ENCODE results near the gene EID2. TPM values are rescaled to one million over a fixed set of nuclear protein-coding genes. Genes with fewer than 3 reads are reported as not detected.

The EID2 gene, protein sequence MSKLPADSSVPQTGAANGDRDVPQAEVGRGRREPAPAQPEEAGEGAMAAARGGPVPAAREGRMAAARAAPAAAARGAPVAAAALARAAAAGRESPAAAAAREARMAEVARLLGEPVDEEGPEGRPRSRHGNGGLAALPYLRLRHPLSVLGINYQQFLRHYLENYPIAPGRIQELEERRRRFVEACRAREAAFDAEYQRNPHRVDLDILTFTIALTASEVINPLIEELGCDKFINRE
- 20.0 and 23.5 TPM in 2 replicates for total RNA-seq (ENCODE audit: low replicate concordance)

DNA sequence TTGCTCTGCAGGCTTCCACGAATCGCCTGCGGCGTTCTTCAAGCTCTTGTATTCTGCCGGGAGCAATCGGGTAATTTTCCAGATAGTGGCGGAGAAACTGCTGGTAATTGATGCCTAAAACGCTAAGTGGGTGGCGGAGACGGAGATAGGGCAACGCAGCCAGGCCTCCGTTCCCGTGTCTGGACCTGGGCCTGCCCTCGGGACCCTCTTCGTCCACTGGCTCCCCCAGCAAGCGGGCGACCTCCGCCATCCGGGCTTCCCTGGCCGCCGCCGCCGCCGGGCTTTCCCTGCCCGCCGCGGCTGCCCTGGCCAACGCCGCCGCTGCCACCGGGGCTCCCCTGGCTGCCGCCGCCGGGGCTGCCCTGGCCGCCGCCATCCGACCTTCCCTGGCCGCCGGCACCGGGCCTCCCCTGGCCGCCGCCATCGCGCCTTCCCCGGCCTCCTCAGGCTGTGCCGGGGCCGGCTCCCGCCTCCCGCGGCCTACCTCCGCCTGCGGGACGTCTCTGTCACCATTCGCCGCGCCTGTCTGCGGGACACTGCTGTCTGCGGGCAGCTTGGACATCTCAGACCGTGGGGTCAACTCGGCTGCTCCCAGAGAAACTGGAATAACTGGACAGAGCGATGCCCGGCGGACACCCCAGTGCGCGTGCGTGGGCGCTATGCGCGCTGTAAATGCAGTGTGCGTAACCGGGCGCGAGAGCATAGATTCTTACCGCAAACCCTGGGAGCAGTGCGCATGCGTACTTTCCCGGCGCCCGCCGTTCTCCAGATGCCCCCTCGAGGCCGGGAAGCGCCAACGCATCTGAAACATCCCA, at the start of gene EID2:
TSS of gene EID2 (minus strand) at position 644 of the 815 bp plus-strand sequence. CDS start at position 562, 82 bp downstream.
- Histone ChIP-seq H2AFZ (replicated peaks) (peak within 1 kb of the TSS; percentile 97), H3K4me3 (peak within 1 kb of the TSS; percentile 88), H4K20me1 (ENCODE audit: low read depth) (peaks cover 17% of the 10 kb centered on the region), H3K4me1 (peaks cover 22% of the 10 kb centered on the region), H3K36me3 (no peaks in the 10 kb centered on the region), H3K9me3 (ENCODE audit: low read depth) (no peaks in the 10 kb centered on the region), H3K27ac (peak within 1 kb of the TSS; percentile 78), H3K9ac (peak within 1 kb of the TSS; percentile 75), H3F3A (ENCODE audit: low read depth) (peaks cover 21% of the 10 kb centered on the region), H3K4me2 (peak within 1 kb of the TSS; percentile 90), H3K27me3 (no peaks in the 10 kb centered on the region), H3K79me2 (ENCODE audit: low read depth) (peaks cover 22% of the 10 kb centered on the region)
- Mint-ChIP-seq H3K27me3 (ENCODE audit: insufficient read depth, low read depth) (peaks cover 3% of the 10 kb centered on the region), H3K9me3 (no peaks in the 10 kb centered on the region), H3K36me3 (peaks cover 3% of the 10 kb centered on the region), H3K4me3 (peak within 1 kb of the TSS; percentile 97), H3K27ac (peak within 1 kb of the TSS; percentile 98), H3K4me1 (peaks cover 35% of the 10 kb centered on the region)
- DNase-seq (ENCODE audit: low spot score), result peak; percentile 97
- TF ChIP-seq EZH2phosphoT487 (IDR thresholded peaks at IDR 0.05), result no peak
- no peak for TF ChIP-seq EZH2 (IDR thresholded peaks at IDR 0.05)
- TF ChIP-seq, protein P1, sequence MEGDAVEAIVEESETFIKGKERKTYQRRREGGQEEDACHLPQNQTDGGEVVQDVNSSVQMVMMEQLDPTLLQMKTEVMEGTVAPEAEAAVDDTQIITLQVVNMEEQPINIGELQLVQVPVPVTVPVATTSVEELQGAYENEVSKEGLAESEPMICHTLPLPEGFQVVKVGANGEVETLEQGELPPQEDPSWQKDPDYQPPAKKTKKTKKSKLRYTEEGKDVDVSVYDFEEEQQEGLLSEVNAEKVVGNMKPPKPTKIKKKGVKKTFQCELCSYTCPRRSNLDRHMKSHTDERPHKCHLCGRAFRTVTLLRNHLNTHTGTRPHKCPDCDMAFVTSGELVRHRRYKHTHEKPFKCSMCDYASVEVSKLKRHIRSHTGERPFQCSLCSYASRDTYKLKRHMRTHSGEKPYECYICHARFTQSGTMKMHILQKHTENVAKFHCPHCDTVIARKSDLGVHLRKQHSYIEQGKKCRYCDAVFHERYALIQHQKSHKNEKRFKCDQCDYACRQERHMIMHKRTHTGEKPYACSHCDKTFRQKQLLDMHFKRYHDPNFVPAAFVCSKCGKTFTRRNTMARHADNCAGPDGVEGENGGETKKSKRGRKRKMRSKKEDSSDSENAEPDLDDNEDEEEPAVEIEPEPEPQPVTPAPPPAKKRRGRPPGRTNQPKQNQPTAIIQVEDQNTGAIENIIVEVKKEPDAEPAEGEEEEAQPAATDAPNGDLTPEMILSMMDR (IDR thresholded peaks at IDR 0.05), result peak; percentile 72

DNA sequence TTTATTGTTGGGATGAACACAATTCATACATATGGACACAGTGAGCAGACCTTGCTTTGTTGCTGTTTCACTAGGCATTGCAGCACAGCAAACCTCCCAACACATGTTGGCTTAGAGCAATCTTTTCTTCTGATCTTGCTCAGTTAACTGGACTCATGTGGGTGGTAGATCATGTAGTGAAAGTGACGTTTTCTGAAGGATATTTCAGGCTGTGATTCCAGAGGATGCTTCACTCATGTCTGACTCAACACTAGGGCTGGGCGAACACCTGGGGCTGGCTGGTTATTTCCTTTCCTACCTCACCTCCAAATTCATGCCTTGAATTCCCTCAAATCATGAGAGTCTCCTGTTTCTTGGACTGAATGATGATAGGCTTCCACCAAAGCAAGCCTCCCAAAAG, 48.1 kb upstream of the EID2 start:
- Mint-ChIP-seq H3K4me3 (no peak overlapping the region), H3K27ac (no peak overlapping the region), H3K27me3 (ENCODE audit: insufficient read depth, low read depth) (no peaks in the 10 kb centered on the region), H3K4me1 (no peaks in the 10 kb centered on the region), H3K36me3 (no peaks in the 10 kb centered on the region), H3K9me3 (no peaks in the 10 kb centered on the region)
- no peaks in the 10 kb centered on the region for H4K20me1 ChIP-seq (ENCODE audit: low read depth)
- no peaks in the 10 kb centered on the region for H3K36me3 ChIP-seq
- H2AFZ ChIP-seq (replicated peaks), result no peak overlapping the region
- no peaks in the 10 kb centered on the region for H3K79me2 ChIP-seq (ENCODE audit: low read depth)
- no peaks in the 10 kb centered on the region for H3K4me1 ChIP-seq
- H3K27ac ChIP-seq, result no peak overlapping the region
- H3K9me3 ChIP-seq (ENCODE audit: low read depth), result no peaks in the 10 kb centered on the region
- H3K4me2 ChIP-seq, result no peak overlapping the region
- peaks cover 7% of the 10 kb centered on the region for H3K27me3 ChIP-seq
- H3K4me3 ChIP-seq, result no peak overlapping the region
- H3F3A ChIP-seq (ENCODE audit: low read depth), result no peaks in the 10 kb centered on the region
- no peak for DNase-seq (ENCODE audit: low spot score)
- no peak for TF ChIP-seq EZH2phosphoT487 (IDR thresholded peaks at IDR 0.05)
- no peak for TF ChIP-seq EZH2 (IDR thresholded peaks at IDR 0.05)
- TF ChIP-seq, protein P1 (IDR thresholded peaks at IDR 0.05), result no peak
- no peak overlapping the region for H3K9ac ChIP-seq

DNA sequence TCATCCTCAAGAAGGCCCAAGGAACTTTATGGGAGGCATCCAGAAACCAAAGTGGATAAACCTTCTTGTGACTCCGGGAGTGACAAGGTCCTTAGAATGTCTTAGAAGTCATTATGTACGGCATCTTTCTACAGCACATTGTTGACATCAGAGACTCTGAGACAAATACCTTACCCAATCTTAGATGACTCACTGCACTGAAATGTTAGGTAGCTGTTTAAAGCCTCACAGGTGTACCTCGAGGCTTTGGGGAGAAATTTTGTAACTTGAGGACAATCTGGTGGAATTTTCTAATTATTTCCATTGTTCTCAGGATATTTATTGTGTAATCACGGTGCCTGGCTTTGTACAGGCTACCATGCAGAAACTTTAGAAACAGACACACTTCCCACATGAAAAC, 47.5 kb upstream of the EID2 start:
- no peaks in the 10 kb centered on the region for H3K36me3 Mint-ChIP-seq
- Histone ChIP-seq H3K27ac (no peak overlapping the region), H3K36me3 (no peaks in the 10 kb centered on the region), H4K20me1 (ENCODE audit: low read depth) (no peaks in the 10 kb centered on the region), H3K9me3 (ENCODE audit: low read depth) (no peaks in the 10 kb centered on the region), H3K79me2 (ENCODE audit: low read depth) (no peaks in the 10 kb centered on the region), H3K9ac (no peak overlapping the region), H2AFZ (replicated peaks) (no peak overlapping the region), H3K27me3 (peaks cover 10% of the 10 kb centered on the region), H3K4me1 (no peaks in the 10 kb centered on the region), H3K4me3 (no peak overlapping the region), H3K4me2 (no peak overlapping the region), H3F3A (ENCODE audit: low read depth) (no peaks in the 10 kb centered on the region)
- H3K4me3 Mint-ChIP-seq, result no peak overlapping the region
- H3K4me1 Mint-ChIP-seq, result no peaks in the 10 kb centered on the region
- TF ChIP-seq EZH2phosphoT487 (IDR thresholded peaks at IDR 0.05) (no peak), EZH2 (IDR thresholded peaks at IDR 0.05) (no peak)
- TF ChIP-seq, protein P1 (IDR thresholded peaks at IDR 0.05), result no peak
- no peaks in the 10 kb centered on the region for H3K9me3 Mint-ChIP-seq
- no peaks in the 10 kb centered on the region for H3K27me3 Mint-ChIP-seq (ENCODE audit: insufficient read depth, low read depth)
- H3K27ac Mint-ChIP-seq, result no peak overlapping the region
- no peak for DNase-seq (ENCODE audit: low spot score)
